ENCODE data around the gene RFTN1. TPM values are rescaled to one million over a fixed set of nuclear protein-coding genes. Genes with fewer than 3 reads are reported as not detected.
A peak's percentile ranks its signal among the peaks of the same experiment; 100 is the strongest.

The RFTN1 gene
- total RNA-seq, 1 donor, result 73.0 TPM

GRCh38 chr3:16386561-16386960 is 126.9 kb downstream of the RFTN1 start:
- no peak overlapping the region for H3K4me3 ChIP-seq (ENCODE audit: low read depth, low read length)
- TF ChIP-seq, protein P1, sequence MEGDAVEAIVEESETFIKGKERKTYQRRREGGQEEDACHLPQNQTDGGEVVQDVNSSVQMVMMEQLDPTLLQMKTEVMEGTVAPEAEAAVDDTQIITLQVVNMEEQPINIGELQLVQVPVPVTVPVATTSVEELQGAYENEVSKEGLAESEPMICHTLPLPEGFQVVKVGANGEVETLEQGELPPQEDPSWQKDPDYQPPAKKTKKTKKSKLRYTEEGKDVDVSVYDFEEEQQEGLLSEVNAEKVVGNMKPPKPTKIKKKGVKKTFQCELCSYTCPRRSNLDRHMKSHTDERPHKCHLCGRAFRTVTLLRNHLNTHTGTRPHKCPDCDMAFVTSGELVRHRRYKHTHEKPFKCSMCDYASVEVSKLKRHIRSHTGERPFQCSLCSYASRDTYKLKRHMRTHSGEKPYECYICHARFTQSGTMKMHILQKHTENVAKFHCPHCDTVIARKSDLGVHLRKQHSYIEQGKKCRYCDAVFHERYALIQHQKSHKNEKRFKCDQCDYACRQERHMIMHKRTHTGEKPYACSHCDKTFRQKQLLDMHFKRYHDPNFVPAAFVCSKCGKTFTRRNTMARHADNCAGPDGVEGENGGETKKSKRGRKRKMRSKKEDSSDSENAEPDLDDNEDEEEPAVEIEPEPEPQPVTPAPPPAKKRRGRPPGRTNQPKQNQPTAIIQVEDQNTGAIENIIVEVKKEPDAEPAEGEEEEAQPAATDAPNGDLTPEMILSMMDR (IDR thresholded peaks at IDR 0.05; ENCODE audit: insufficient read depth, low read depth, low read length), result no peak
- DNase-seq (ENCODE audit: low read depth), result peak; percentile 23

GRCh38 chr3:16385151-16385550 is 128.3 kb downstream of the RFTN1 start:
- TF ChIP-seq, protein P1 (IDR thresholded peaks at IDR 0.05; ENCODE audit: insufficient read depth, low read depth, low read length), result no peak
- peak; percentile 39 for DNase-seq (ENCODE audit: low read depth)
- H3K4me3 ChIP-seq (ENCODE audit: low read depth, low read length), result no peak overlapping the region

- TF ChIP-seq, protein P1 (IDR thresholded peaks at IDR 0.05; ENCODE audit: insufficient read depth, low read depth, low read length), result no peak
- no peak overlapping the region for H3K4me3 ChIP-seq (ENCODE audit: low read depth, low read length)
- no peak for DNase-seq (ENCODE audit: low read depth)
Observed at GRCh38 chr3:16383864-16384263, 129.6 kb downstream of the RFTN1 start.

GRCh38 chr3:16382845-16383244 is 130.7 kb downstream of the RFTN1 start:
- DNase-seq (ENCODE audit: low read depth), result no peak
- TF ChIP-seq, protein P1 (IDR thresholded peaks at IDR 0.05; ENCODE audit: insufficient read depth, low read depth, low read length), result no peak
- H3K4me3 ChIP-seq (ENCODE audit: low read depth, low read length), result no peak overlapping the region

DNA sequence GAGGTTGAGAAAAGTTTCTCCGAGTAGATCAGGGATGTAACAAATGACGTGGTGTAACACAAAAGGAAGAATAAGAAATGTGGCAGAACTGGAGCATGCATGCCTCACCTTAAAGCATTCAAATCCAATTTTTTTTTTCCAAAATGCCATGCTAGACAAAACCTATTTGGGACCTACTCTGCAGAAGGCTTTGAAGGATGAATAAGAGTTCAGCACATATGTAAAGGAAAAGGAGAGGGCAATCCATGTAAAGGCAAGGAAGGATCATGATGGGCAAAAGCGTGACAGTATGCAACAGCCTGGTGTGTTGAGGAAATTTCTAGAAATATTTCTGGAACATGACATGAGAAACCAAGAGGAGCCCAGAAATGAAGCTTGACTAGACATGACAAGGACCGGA is 132.1 kb downstream of the RFTN1 start:
- no peak for DNase-seq (ENCODE audit: low read depth)
- H3K4me3 ChIP-seq (ENCODE audit: low read depth, low read length), result no peak overlapping the region
- TF ChIP-seq, protein P1 (IDR thresholded peaks at IDR 0.05; ENCODE audit: insufficient read depth, low read depth, low read length), result no peak

DNA sequence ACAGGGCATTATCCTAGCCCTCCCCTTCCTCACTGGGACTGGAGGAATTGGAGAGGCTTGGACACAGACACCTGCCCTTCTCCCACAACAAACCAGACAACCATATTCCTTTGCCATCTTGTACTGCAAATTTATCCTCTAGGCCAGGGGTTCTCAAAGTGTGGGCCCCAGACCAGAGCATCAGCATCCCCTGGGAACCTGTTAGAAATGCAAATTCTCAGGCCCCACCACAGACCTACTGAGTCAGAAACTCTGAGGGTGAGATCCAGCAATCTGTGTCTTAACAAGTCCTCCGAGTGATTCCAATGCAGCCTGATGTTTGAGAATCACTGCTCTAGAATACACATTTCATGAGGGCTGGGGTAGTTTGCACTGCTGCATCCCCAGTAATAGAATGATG is 133.1 kb downstream of the RFTN1 start:
- TF ChIP-seq, protein P1 (IDR thresholded peaks at IDR 0.05; ENCODE audit: insufficient read depth, low read depth, low read length), result no peak
- no peak for DNase-seq (ENCODE audit: low read depth)
- H3K4me3 ChIP-seq (ENCODE audit: low read depth, low read length), result no peak overlapping the region

DNA sequence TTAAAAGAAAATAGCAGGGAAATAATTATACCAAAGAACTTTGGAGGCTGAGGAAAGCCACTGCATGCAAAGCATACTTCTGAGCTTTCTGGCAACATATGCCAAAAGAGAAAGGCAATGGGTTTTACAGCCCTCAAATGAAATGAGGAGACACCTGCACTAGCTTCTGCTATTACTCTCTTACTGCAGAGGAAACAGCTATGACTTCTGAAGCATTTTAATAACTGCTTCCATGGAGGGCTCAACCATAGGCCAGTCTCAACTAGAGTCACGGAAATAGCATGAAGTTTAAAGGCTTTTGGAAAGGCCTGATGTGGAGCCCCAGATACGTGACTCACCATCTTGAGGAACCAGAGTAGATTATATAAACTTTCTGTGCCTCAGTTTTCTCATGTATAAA is 133.7 kb downstream of the RFTN1 start:
- TF ChIP-seq, protein P1 (IDR thresholded peaks at IDR 0.05; ENCODE audit: insufficient read depth, low read depth, low read length), result no peak
- no peak overlapping the region for H3K4me3 ChIP-seq (ENCODE audit: low read depth, low read length)
- DNase-seq (ENCODE audit: low read depth), result no peak
